KMS-11 (cell line): ENCODE data around the gene ERMARD.

ENCODE experiments used
- H2AFZ ChIP-seq: fragments of 200-600 bp; sonication (generic); 2 replicates; pipeline ENCODE4 v1.6.1; 2016; ENCODE audit warnings: antibody characterized with exemption, mixed run types, low read depth
- H3K27ac ChIP-seq: fragments of 200-600 bp; sonication (generic); 2 replicates; pipeline ENCODE4 v1.6.1; 2016; ENCODE audit warnings: mild to moderate bottlenecking, mixed run types
- H3K27me3 ChIP-seq: fragments of 200-600 bp; sonication (generic); 2 replicates; pipeline ENCODE4 v1.6.1; 2017; ENCODE audit warnings: mild to moderate bottlenecking, low read depth, mixed run types, moderate library complexity; ENCODE audit not compliant: insufficient read depth
- H3K36me3 ChIP-seq: fragments of 200-600 bp; sonication (generic); 2 replicates; pipeline ENCODE4 v1.6.1; 2017; ENCODE audit warnings: mild to moderate bottlenecking, mixed run types; ENCODE audit not compliant: insufficient read depth
- H3K4me1 ChIP-seq: fragments of 200-600 bp; sonication (generic); 2 replicates; pipeline ENCODE4 v1.6.1; 2016; ENCODE audit warnings: mild to moderate bottlenecking, low read depth, mixed run types; ENCODE audit not compliant: poor library complexity, severe bottlenecking
- H3K4me2 ChIP-seq: fragments of 200-600 bp; sonication (generic); 2 replicates; pipeline ENCODE4 v1.7.0; 2016; ENCODE audit warnings: mild to moderate bottlenecking, mixed run types
- H3K4me3 ChIP-seq: fragments of 200-600 bp; sonication (generic); IDR thresholded peaks from 2 replicates; pipeline ENCODE4 v1.6.1; 2017; ENCODE audit warnings: low read depth, low read length, mixed read lengths; ENCODE audit not compliant: insufficient read depth
- H3K79me2 ChIP-seq: fragments of 200-600 bp; sonication (generic); 2 replicates; pipeline ENCODE4 v1.6.1; 2016; ENCODE audit warnings: low read depth, mixed run types; ENCODE audit not compliant: insufficient read depth
- H3K9ac ChIP-seq: fragments of 200-600 bp; sonication (generic); 2 replicates; pipeline ENCODE4 v1.6.1; 2016; ENCODE audit warnings: mild to moderate bottlenecking, mixed run types
- H4K20me1 ChIP-seq: fragments of 200-600 bp; sonication (generic); 2 replicates; pipeline ENCODE4 v1.6.1; 2016; ENCODE audit warnings: mild to moderate bottlenecking, mixed run types; ENCODE audit not compliant: insufficient read depth
- TF ChIP-seq, protein P1 (sequence below): fragments of 200-600 bp; sonication (generic); conservative IDR thresholded peaks from 2 replicates; pipeline ENCODE4 v1.6.1; 2017; ENCODE audit warnings: low read depth, mild to moderate bottlenecking, antibody characterized with exemption, low read length, moderate library complexity, mixed read lengths

The ERMARD gene

DNA sequence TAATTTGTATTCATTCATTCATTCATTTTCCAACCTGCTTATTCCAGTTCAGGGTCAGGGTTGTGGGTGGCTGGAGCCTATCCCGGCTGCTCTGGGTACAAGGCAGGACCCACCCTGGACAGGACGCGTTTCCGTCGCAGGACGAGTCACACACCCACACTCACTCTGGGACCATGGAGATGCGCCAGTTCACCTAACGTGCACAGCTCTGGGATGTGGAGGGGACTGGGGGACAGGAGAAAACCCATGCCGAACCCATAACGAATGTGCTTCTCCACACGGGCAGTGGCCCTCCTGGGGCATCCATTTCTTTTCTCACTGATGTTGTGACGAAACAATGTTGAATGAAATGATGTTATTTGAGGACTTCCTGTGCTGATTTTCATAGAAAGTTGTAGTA is 26.5 kb downstream of the ERMARD start:
- H2AFZ ChIP-seq, result no peak overlapping the region
- TF ChIP-seq, protein P1, sequence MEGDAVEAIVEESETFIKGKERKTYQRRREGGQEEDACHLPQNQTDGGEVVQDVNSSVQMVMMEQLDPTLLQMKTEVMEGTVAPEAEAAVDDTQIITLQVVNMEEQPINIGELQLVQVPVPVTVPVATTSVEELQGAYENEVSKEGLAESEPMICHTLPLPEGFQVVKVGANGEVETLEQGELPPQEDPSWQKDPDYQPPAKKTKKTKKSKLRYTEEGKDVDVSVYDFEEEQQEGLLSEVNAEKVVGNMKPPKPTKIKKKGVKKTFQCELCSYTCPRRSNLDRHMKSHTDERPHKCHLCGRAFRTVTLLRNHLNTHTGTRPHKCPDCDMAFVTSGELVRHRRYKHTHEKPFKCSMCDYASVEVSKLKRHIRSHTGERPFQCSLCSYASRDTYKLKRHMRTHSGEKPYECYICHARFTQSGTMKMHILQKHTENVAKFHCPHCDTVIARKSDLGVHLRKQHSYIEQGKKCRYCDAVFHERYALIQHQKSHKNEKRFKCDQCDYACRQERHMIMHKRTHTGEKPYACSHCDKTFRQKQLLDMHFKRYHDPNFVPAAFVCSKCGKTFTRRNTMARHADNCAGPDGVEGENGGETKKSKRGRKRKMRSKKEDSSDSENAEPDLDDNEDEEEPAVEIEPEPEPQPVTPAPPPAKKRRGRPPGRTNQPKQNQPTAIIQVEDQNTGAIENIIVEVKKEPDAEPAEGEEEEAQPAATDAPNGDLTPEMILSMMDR, result no peak
- no peaks in the 10 kb centered on the region for H3K36me3 ChIP-seq
- no peaks in the 10 kb centered on the region for H3K4me1 ChIP-seq
- H3K79me2 ChIP-seq, result no peaks in the 10 kb centered on the region
- H4K20me1 ChIP-seq, result no peaks in the 10 kb centered on the region
- no peak overlapping the region for H3K27ac ChIP-seq
- no peak overlapping the region for H3K4me3 ChIP-seq
- no peak overlapping the region for H3K9ac ChIP-seq
- no peaks in the 10 kb centered on the region for H3K27me3 ChIP-seq
- H3K4me2 ChIP-seq, result no peak overlapping the region

DNA sequence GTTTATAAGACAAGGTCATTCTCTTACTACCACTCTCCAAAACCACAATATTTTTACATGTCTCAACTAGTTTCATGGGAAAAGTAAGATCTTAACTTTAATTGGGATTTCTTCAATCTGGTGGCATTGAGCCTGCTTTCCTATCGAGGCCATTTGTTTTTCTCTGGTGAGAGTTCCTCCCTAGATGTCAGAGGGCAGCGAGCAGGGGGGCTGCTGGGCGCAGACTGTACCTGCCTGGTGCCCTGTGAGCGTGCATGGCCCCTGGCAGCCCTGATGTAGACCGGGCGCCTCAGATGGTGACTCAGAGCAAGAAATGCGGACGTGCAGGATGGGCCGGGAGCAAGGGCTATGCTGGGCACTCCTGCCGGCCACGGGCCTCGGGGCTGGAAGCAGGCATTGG is 27.2 kb downstream of the ERMARD start:
- Histone ChIP-seq H4K20me1 (no peaks in the 10 kb centered on the region), H3K27ac (no peak overlapping the region), H3K36me3 (no peaks in the 10 kb centered on the region), H3K9ac (no peak overlapping the region), H3K4me3 (no peak overlapping the region), H3K4me1 (no peaks in the 10 kb centered on the region), H3K79me2 (no peaks in the 10 kb centered on the region), H3K4me2 (no peak overlapping the region), H3K27me3 (no peaks in the 10 kb centered on the region), H2AFZ (no peak overlapping the region)
- TF ChIP-seq, protein P1, result no peak

DNA sequence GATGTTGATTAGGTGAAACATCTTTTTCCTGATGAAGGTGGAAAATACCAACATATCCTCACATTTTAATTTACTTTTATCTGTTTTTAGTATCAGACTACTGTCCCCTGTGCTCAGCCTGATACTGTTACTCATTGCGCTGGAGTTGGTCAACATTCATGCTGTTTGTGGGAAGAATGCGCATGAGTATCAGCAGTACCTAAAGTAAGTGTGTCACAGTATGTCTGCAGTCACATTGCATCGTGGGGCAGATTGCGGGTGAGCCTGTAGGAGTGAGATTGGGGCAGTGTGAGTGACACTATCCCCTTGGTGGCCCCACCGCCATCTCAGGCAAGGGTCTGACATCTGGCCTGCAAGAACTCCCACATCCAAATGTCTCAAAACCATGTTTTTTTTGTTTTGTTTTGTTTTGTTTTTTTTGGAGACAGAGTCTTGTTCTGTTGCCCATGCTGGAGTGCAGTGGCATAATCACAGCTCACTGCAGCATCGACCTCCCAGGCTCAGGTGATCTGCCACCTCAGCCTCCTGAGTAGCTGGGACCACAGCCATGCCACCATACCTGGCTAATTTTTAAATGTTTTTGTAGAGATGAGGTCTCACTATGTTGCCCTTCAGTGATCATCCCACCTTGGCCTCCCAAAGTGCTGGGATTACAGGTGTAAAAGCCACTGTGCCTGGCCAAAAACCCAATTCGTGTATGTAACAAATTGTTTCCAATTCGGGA is 27.8 kb downstream of the ERMARD start:
- Histone ChIP-seq H3K79me2 (no peaks in the 10 kb centered on the region), H3K9ac (no peak overlapping the region), H2AFZ (no peak overlapping the region), H3K4me3 (no peak overlapping the region), H3K36me3 (no peaks in the 10 kb centered on the region), H3K27ac (no peak overlapping the region), H3K27me3 (no peaks in the 10 kb centered on the region), H3K4me1 (no peaks in the 10 kb centered on the region), H4K20me1 (no peaks in the 10 kb centered on the region), H3K4me2 (no peak overlapping the region)
- TF ChIP-seq, protein P1, result no peak

DNA sequence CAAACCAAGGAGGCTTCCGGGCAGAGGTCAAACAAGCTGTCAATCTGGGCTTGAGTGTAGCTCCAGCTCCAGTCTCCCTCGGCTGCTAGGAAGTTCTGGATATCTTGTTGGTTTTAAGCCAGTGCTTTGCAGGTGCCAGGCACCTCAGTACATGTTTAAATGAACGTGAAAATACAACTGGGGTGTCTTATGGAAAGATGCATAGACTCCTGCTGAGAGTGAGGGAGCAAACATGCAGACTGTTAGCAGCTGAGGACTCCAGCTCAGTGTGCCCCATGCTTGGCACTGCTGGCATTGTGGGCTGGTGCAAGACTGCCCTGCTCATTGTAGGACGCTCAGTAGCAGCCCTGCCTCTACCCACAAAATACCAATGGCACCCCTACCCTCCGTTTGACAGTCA is 28.5 kb downstream of the ERMARD start:
- TF ChIP-seq, protein P1, result no peak
- Histone ChIP-seq H3K4me3 (no peak overlapping the region), H2AFZ (no peak overlapping the region), H3K4me1 (no peaks in the 10 kb centered on the region), H3K9ac (no peak overlapping the region), H3K27me3 (no peaks in the 10 kb centered on the region), H4K20me1 (no peaks in the 10 kb centered on the region), H3K79me2 (no peaks in the 10 kb centered on the region), H3K4me2 (no peak overlapping the region), H3K36me3 (no peaks in the 10 kb centered on the region), H3K27ac (no peak overlapping the region)
